SU-DHL-6 (cell line): Measurements from ENCODE around the gene SLU7.

Experiments used
- H2AFZ ChIP-seq: fragments of 200-600 bp; sonication (generic); 2 replicates; pipeline ENCODE4 v1.6.1; 2014; ENCODE audit warnings: low read depth, mild to moderate bottlenecking, moderate library complexity, mixed read lengths, antibody characterized with exemption, low read length; ENCODE audit not compliant: severe bottlenecking
- H3F3A ChIP-seq: fragments of 200-600 bp; shearing (Covaris generic); 2 replicates; pipeline ENCODE4 v1.6.0; 2016; ENCODE audit warnings: antibody characterized with exemption, mild to moderate bottlenecking; ENCODE audit not compliant: insufficient read depth
- H3K27ac ChIP-seq: fragments of 200-600 bp; sonication (generic); 2 replicates; pipeline ENCODE4 v1.5.1; 2016; ENCODE audit warnings: low read depth, mild to moderate bottlenecking, low read length, moderate library complexity, mixed read lengths
- H3K27me3 ChIP-seq: fragments of 200-600 bp; sonication (generic), shearing (Covaris generic); 2 replicates; pipeline ENCODE4 v1.6.0; 2014; ENCODE audit warnings: mild to moderate bottlenecking, low read length
- H3K36me3 ChIP-seq: fragments of 200-600 bp; sonication (generic); 2 replicates; pipeline ENCODE4 v1.6.1; 2014; ENCODE audit warnings: mild to moderate bottlenecking, low read length, mixed read lengths
- H3K4me2 ChIP-seq: fragments of 300-600, 200-600 bp; shearing (Covaris generic), sonication (generic); 2 replicates; pipeline ENCODE4 v1.6.0; 2014; ENCODE audit warnings: low read length, low read depth, mild to moderate bottlenecking; ENCODE audit not compliant: poor library complexity, severe bottlenecking
- H3K4me3 ChIP-seq: fragments of 200-600 bp; sonication (generic); 2 replicates; pipeline ENCODE4 v1.5.1; 2014; ENCODE audit warnings: antibody characterized with exemption, low read length, mild to moderate bottlenecking, mixed read lengths; ENCODE audit not compliant: insufficient read depth, poor library complexity, severe bottlenecking
- H3K79me2 ChIP-seq: fragments of 200-600 bp; sonication (generic); 2 replicates; pipeline ENCODE4 v1.6.1; 2014; ENCODE audit warnings: mild to moderate bottlenecking, low read length, moderate library complexity; ENCODE audit not compliant: insufficient read depth
- H3K9ac ChIP-seq: fragments of 200-600 bp; sonication (generic); 2 replicates; pipeline ENCODE4 v1.7.0; 2014; ENCODE audit warnings: mild to moderate bottlenecking, low read length
- H3K9me2 ChIP-seq: fragments of 200-600 bp; sonication (generic); replicated peaks from 2 replicates; pipeline ENCODE4 v1.6.1; 2014; ENCODE audit warnings: low read length; ENCODE audit not compliant: insufficient read depth
- H3K9me3 ChIP-seq: fragments of 200-600 bp; sonication (generic); 2 replicates; pipeline ENCODE4 v1.6.1; 2014; ENCODE audit warnings: low read length, mixed read lengths; ENCODE audit not compliant: insufficient read depth
- H4K20me1 ChIP-seq: fragments of 200-600 bp; sonication (generic); 2 replicates; pipeline ENCODE4 v1.6.1; 2014; ENCODE audit warnings: low read depth, mild to moderate bottlenecking, antibody characterized with exemption, low read length, moderate library complexity, mixed read lengths
- CTCF ChIP-seq: fragments of 200-600 bp; sonication (generic); IDR thresholded peaks from one replicate; pipeline ENCODE4 v1.5.1; 2017; ENCODE audit warnings: antibody characterized with exemption, mild to moderate bottlenecking, low read length, moderate library complexity; ENCODE audit not compliant: insufficient read depth, poor library complexity, severe bottlenecking
- EZH2phosphoT487 ChIP-seq: fragments of 200-600 bp; sonication (generic), shearing (Covaris generic); conservative IDR thresholded peaks from 2 replicates; pipeline ENCODE4 v1.6.1; 2018; ENCODE audit warnings: mild to moderate bottlenecking, antibody characterized with exemption, low read length, moderate library complexity, mixed read lengths

SLU7 gene

GRCh38 chr5:160385496-160385895 lies 33.4 kb downstream of the SLU7 start:
- Histone ChIP-seq H4K20me1 (no peaks in the 10 kb centered on the region), H2AFZ (no peak overlapping the region), H3K9me2 (no peaks in the 10 kb centered on the region), H3K27me3 (no peaks in the 10 kb centered on the region), H3K9ac (no peak overlapping the region), H3K36me3 (no peaks in the 10 kb centered on the region), H3K4me3 (no peak overlapping the region), H3K27ac (no peak overlapping the region), H3K4me2 (no peak overlapping the region), H3K79me2 (no peaks in the 10 kb centered on the region), H3K9me3 (peaks cover 9% of the 10 kb centered on the region; the same call in 1 of the 2 replicates), H3F3A (no peaks in the 10 kb centered on the region)
- TF ChIP-seq CTCF (no peak), EZH2phosphoT487 (no peak)

GRCh38 chr5:160384681-160385080 lies 34.2 kb downstream of the SLU7 start:
- H3K36me3 ChIP-seq: no peaks in the 10 kb centered on the region
- no peaks in the 10 kb centered on the region for H3K27me3 ChIP-seq
- no peaks in the 10 kb centered on the region for H4K20me1 ChIP-seq
- H3K9ac ChIP-seq: no peak overlapping the region
- no peaks in the 10 kb centered on the region for H3K9me2 ChIP-seq
- H3K79me2 ChIP-seq: no peaks in the 10 kb centered on the region
- no peak overlapping the region for H2AFZ ChIP-seq
- no peak overlapping the region for H3K27ac ChIP-seq
- no peak overlapping the region for H3K4me3 ChIP-seq
- peaks cover 9% of the 10 kb centered on the region; the same call in 1 of the 2 replicates for H3K9me3 ChIP-seq
- no peaks in the 10 kb centered on the region for H3F3A ChIP-seq
- no peak overlapping the region for H3K4me2 ChIP-seq
- TF ChIP-seq EZH2phosphoT487 (no peak), CTCF (no peak)

- peaks cover 3% of the 10 kb centered on the region; the same call in 1 of the 2 replicates for H3K9me3 ChIP-seq
- no peak overlapping the region for H3K4me2 ChIP-seq
- H2AFZ ChIP-seq: no peak overlapping the region
- no peaks in the 10 kb centered on the region for H3K36me3 ChIP-seq
- TF ChIP-seq CTCF (no peak), EZH2phosphoT487 (no peak)
- no peak overlapping the region for H3K27ac ChIP-seq
- no peaks in the 10 kb centered on the region for H3K27me3 ChIP-seq
- no peak overlapping the region for H3K4me3 ChIP-seq
- no peak overlapping the region for H3K9ac ChIP-seq
- no peaks in the 10 kb centered on the region for H3K79me2 ChIP-seq
- H3K9me2 ChIP-seq: no peaks in the 10 kb centered on the region
- H3F3A ChIP-seq: no peaks in the 10 kb centered on the region
- H4K20me1 ChIP-seq: no peaks in the 10 kb centered on the region
These were observed 36.5 kb downstream of the SLU7 start for GRCh38 chr5:160382346-160382745.

- Histone ChIP-seq H3K27ac (no peak overlapping the region), H3K9me3 (no peaks in the 10 kb centered on the region), H3K9ac (no peak overlapping the region), H3K4me2 (no peak overlapping the region), H3F3A (no peaks in the 10 kb centered on the region), H2AFZ (no peak overlapping the region), H3K4me3 (no peak overlapping the region), H4K20me1 (no peaks in the 10 kb centered on the region), H3K79me2 (no peaks in the 10 kb centered on the region), H3K27me3 (no peaks in the 10 kb centered on the region), H3K36me3 (no peaks in the 10 kb centered on the region), H3K9me2 (no peaks in the 10 kb centered on the region)
- TF ChIP-seq CTCF: no peak
- no peak for TF ChIP-seq EZH2phosphoT487
These were observed 38.8 kb downstream of the SLU7 start for GRCh38 chr5:160380041-160380440.
